CD4-positive, alpha-beta T cell treated with Interleukin-12 subunit alpha and Interleukin-12 subunit beta, for 1 hour (primary cell): Measurements from ENCODE around the gene NOS2.

Source experiments
- DNase-seq: peaks from one replicate; pipeline ENCODE4 v3.0.0-alpha.2; 2020

Gene NOS2

GRCh38 chr17:27818401-27819105, 18.2 kb upstream of the NOS2 start:
- DNase-seq: no peak

- no peak for DNase-seq
Observed at GRCh38 chr17:27817731-27818130, 17.4 kb upstream of the NOS2 start.

- no peak for DNase-seq
Observed at GRCh38 chr17:27816946-27817345, 16.6 kb upstream of the NOS2 start.

GRCh38 chr17:27811961-27812360, 11.6 kb upstream of the NOS2 start:
- DNase-seq: no peak

- DNase-seq: no peak
Observed at GRCh38 chr17:27810902-27811557, 10.7 kb upstream of the NOS2 start.

- no peak for DNase-seq
Observed at GRCh38 chr17:27810211-27810901, 10.0 kb upstream of the NOS2 start.

- DNase-seq: no peak
Observed at GRCh38 chr17:27809555-27809954, 9.2 kb upstream of the NOS2 start.

- DNase-seq: no peak
Observed at GRCh38 chr17:27808628-27809027, 8.3 kb upstream of the NOS2 start.

- peak; percentile 74 for DNase-seq
Observed at GRCh38 chr17:27807567-27808470, 7.5 kb upstream of the NOS2 start.

GRCh38 chr17:27805520-27806146, 5.3 kb upstream of the NOS2 start:
- DNase-seq: peak; percentile 86

- no peak for DNase-seq
Observed at GRCh38 chr17:27804113-27804512, 3.8 kb upstream of the NOS2 start.

- DNase-seq: no peak
Observed at GRCh38 chr17:27802962-27803680, 2.8 kb upstream of the NOS2 start.

GRCh38 chr17:27802033-27802432, 1.7 kb upstream of the NOS2 start:
- DNase-seq: no peak

- DNase-seq: no peak
Observed at GRCh38 chr17:27798376-27798775, 2.0 kb downstream of the NOS2 start.

- DNase-seq: no peak
Observed at GRCh38 chr17:27797390-27798091, 2.8 kb downstream of the NOS2 start.

- no peak for DNase-seq
Observed at GRCh38 chr17:27793906-27794569, 6.3 kb downstream of the NOS2 start.

- no peak for DNase-seq
Observed at GRCh38 chr17:27793168-27793905, 7.0 kb downstream of the NOS2 start.

- DNase-seq: no peak
Observed at GRCh38 chr17:27792095-27792494, 8.2 kb downstream of the NOS2 start.

GRCh38 chr17:27788919-27789318, 11.4 kb downstream of the NOS2 start:
- DNase-seq: no peak
